Activated naive CD4-positive, alpha-beta T cell treated with anti-CD3 and anti-CD28 coated beads, Interleukin-2, amount 50 U/mL, for 24 hours (primary cell): ENCODE data around the gene C3orf20.

Source experiments
- H3K27ac Mint-ChIP-seq: one replicate; pipeline ENCODE4 v1.8.0; 2021; ENCODE audit warnings: mild to moderate bottlenecking, mixed read lengths
- H3K27me3 Mint-ChIP-seq: one replicate; pipeline ENCODE4 v1.8.0; 2021; ENCODE audit warnings: mixed read lengths
- H3K36me3 Mint-ChIP-seq: one replicate; pipeline ENCODE4 v1.8.0; 2021; ENCODE audit warnings: mixed read lengths
- H3K4me1 Mint-ChIP-seq: one replicate; pipeline ENCODE4 v1.8.0; 2021; ENCODE audit warnings: mixed read lengths
- H3K4me3 Mint-ChIP-seq: one replicate; pipeline ENCODE4 v1.8.0; 2021; ENCODE audit warnings: mild to moderate bottlenecking, mixed read lengths
- H3K9me3 Mint-ChIP-seq: one replicate; pipeline ENCODE4 v1.8.0; 2021; ENCODE audit warnings: mixed read lengths

The C3orf20 gene

DNA sequence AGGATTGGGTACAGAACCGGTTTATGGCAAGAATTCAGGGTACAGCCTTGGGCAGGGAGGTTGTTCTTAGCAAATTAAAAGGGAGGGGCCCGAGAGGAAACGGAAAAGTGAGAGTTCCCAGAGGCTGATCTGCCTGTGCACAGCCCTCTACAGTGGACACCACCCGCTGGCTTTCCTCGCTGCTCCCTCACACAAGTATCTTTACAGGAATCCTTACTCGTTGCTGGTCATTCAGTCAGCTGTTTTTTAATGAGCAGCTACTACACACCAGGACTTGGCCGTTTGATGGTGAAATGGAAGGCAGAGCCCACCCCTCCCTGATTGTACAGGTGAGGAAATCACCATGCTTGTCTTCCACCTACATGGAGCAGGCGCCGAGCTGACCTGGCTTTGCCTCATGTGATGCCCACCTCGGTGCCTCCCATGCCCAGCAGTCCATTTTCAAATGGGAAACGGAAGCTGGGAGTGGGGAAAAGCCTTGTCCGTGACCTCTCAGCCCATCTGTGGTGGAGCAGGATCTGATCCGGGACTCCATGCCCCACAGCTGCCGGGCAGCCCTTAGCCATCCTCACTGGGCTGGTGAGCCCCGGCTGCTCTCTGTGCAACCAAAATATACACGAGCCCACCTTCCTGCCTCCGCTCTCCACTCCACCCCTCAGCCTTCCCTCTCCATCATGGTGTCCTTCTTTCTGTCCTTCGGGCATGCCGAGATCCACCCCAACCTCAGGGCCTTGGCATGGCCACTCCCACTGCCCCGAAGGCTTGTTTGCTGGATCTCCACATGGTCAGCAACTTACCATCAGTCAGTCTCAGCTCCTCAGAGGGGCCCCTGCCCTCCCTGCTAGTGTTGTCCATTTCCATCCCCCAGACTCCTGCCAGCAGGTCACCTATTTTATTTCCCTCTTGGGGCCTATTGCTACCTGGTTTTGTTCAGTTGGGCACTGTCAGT is 110.5 kb downstream of the C3orf20 start:
- no peaks in the 10 kb centered on the region for H3K36me3 Mint-ChIP-seq
- H3K4me3 Mint-ChIP-seq = no peak overlapping the region
- H3K27me3 Mint-ChIP-seq = peaks cover 2% of the 10 kb centered on the region
- H3K4me1 Mint-ChIP-seq = no peaks in the 10 kb centered on the region
- no peaks in the 10 kb centered on the region for H3K9me3 Mint-ChIP-seq
- H3K27ac Mint-ChIP-seq = no peak overlapping the region

DNA sequence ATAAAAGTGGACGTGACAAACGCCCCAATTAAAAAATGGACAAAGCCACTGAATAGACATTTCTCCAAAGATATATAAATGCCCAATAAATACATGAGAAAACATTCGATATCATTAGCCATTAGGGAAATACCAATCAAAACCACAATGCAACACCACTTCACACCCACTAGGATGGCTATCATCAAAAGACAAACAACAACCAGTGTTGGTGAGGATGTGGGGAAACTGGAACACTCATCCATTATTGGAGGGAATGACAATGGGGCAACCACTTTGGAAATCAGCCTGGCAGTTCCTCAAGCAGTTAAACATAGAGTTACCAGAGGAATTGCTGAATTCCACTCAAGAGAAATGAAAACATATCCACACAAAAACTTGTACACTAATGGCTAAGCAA is 111.4 kb downstream of the C3orf20 start:
- no peaks in the 10 kb centered on the region for H3K9me3 Mint-ChIP-seq
- H3K4me1 Mint-ChIP-seq = no peaks in the 10 kb centered on the region
- H3K4me3 Mint-ChIP-seq = no peak overlapping the region
- peaks cover 2% of the 10 kb centered on the region for H3K27me3 Mint-ChIP-seq
- H3K36me3 Mint-ChIP-seq = no peaks in the 10 kb centered on the region
- H3K27ac Mint-ChIP-seq = no peak overlapping the region

DNA sequence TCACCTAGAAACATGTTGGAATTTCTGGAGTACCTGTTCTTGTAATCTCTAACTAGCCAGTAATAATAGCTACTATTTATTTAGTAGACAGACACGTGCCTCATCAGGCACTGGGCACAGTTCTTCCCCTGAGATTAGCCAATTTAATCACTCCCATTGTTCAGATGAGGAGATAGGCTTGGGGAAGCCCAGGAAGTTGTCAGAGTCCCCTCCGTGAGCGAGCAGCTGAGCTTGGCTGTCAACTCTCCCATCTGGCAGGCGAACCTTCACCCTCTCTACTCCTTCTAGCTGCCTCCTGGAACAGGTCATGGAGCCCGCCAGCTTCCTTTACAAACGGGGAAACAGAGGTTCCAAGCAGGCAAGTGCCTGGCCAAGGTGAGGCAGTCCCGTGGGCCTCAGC is 112.7 kb downstream of the C3orf20 start:
- Mint-ChIP-seq H3K9me3 (no peaks in the 10 kb centered on the region), H3K36me3 (no peaks in the 10 kb centered on the region), H3K27ac (no peak overlapping the region), H3K27me3 (peaks cover 2% of the 10 kb centered on the region), H3K4me3 (no peak overlapping the region), H3K4me1 (no peaks in the 10 kb centered on the region)

DNA sequence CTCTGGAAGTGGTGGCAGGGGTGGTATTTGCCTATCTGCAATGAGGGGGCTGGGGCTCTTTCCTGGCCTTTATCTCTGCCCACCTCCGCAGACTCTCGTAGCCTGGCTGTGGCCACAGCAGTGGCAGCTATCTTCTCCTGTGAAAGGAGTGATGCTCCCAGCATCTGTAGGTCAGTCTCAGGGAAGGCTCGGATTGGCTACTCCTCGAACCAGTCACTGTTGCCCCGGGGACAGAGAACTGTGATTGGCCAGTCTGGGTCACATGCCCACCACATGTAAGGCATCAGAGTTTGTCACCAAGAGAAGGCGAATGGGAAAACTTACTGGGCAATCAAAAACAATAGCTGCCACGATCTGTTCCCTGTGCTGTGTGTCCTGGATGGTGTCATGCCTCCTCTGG is 113.7 kb downstream of the C3orf20 start:
- Mint-ChIP-seq H3K27ac (no peak overlapping the region), H3K4me3 (no peak overlapping the region), H3K9me3 (no peaks in the 10 kb centered on the region), H3K4me1 (no peaks in the 10 kb centered on the region), H3K36me3 (no peaks in the 10 kb centered on the region), H3K27me3 (peaks cover 2% of the 10 kb centered on the region)

DNA sequence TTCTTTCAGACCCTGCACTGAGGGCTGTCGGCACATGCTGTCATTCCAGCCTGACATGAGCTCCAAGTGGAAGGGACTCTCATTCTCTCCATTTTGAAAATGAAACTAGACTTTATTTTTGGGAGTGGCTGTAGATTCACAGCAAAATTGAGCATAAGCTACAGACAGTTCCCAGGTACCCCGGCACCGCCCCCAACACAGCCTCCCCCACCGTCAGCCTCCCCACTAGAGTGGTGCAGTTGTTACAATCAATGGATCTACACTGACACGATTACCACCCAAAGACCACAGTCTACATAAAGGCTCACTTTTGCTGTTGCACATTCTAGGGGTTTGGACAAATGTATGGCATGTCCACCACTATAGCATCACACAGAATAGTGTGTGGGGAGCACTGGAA is 114.3 kb downstream of the C3orf20 start:
- no peak overlapping the region for H3K4me3 Mint-ChIP-seq
- no peaks in the 10 kb centered on the region for H3K36me3 Mint-ChIP-seq
- H3K4me1 Mint-ChIP-seq = no peaks in the 10 kb centered on the region
- H3K9me3 Mint-ChIP-seq = no peaks in the 10 kb centered on the region
- H3K27ac Mint-ChIP-seq = no peak overlapping the region
- peaks cover 2% of the 10 kb centered on the region for H3K27me3 Mint-ChIP-seq

DNA sequence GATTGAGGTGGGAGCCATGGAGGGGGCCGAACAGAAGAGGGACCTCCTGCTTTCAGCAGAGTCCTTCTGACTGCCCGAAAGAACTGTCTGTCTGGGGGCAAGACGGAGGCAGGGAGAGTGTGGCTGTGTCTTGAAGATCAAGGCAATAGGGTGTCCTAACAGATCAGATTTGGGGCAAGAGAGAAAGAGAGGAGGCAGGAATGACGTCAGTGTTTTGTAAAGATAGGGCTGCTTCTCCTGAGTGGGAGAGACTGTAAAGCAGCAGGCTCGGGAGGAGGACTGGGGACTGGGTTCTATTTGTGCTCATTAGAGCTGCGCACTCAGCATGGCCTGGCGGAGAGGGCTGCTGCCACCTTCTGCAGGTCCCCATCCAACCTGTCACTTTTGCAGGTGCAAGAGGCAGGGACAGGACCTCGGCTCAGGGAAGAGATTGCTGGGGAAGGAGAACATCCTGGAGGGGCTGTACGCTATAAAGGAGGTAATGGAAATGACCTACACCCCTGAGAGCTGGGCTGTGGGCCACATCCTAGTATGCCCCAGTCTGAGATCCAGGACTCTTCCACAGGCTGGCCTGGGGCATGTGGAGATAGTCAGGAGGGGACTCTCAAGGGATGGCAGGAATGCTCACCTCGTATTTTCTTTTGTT is 114.8 kb downstream of the C3orf20 start:
- Mint-ChIP-seq H3K4me1 (no peaks in the 10 kb centered on the region), H3K27me3 (peaks cover 2% of the 10 kb centered on the region), H3K27ac (no peak overlapping the region), H3K36me3 (no peaks in the 10 kb centered on the region), H3K4me3 (no peak overlapping the region), H3K9me3 (no peaks in the 10 kb centered on the region)

DNA sequence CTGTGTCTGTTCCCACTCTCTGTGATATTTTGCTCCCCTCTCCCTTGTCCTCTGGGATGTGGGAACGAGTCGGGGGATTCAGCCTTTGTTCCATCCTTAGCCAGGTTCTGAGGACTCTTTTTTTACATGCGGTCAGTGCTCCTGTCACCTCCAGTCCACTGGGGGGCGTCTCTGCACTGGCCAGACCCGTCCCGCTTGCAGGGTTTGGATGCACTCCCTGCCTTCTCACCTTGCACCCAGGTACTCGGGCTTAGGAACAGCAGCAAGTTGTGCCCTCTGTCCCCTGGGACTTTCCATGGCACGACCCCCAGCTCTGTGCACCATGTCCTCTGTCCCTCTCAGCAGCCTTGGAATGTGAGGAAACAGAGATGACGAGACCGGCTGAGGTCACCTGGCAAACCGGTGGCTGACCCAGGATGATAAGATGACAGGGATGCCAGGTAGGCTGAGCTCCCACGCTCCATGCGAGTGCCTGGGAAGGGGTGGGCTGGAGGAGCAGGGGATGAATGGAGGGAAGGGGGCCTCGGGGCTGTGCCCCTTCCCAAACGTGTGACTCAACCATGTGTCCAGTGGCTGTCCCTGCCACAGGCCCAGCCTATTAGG is 116.5 kb downstream of the C3orf20 start:
- H3K27me3 Mint-ChIP-seq = peaks cover 2% of the 10 kb centered on the region
- H3K9me3 Mint-ChIP-seq = no peaks in the 10 kb centered on the region
- no peaks in the 10 kb centered on the region for H3K4me1 Mint-ChIP-seq
- no peaks in the 10 kb centered on the region for H3K36me3 Mint-ChIP-seq
- no peak overlapping the region for H3K27ac Mint-ChIP-seq
- H3K4me3 Mint-ChIP-seq = no peak overlapping the region

DNA sequence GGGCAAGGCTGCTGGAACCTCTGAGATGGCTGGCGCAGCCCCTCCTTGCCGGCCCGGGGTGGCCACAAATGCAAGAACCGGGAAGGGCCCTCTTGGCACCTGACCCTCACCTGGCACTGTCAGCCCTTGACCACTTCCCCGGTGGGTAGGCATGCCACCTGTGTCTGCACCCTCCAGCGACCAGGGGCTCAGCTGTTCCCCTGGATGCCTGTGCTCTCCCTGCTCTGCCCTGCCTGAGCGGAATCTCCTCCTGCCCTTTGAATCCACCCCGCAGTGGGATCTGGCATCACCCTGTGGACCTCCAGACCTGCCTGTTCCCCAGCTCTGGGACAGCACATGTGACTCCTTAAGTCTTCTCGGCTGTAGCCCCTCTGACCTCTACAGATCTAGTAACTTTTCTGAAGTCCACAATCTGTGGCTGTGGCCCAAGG is 117.8 kb downstream of the C3orf20 start:
- Mint-ChIP-seq H3K27ac (no peak overlapping the region), H3K4me1 (no peaks in the 10 kb centered on the region), H3K4me3 (no peak overlapping the region), H3K27me3 (peaks cover 2% of the 10 kb centered on the region), H3K36me3 (no peaks in the 10 kb centered on the region), H3K9me3 (no peaks in the 10 kb centered on the region)

DNA sequence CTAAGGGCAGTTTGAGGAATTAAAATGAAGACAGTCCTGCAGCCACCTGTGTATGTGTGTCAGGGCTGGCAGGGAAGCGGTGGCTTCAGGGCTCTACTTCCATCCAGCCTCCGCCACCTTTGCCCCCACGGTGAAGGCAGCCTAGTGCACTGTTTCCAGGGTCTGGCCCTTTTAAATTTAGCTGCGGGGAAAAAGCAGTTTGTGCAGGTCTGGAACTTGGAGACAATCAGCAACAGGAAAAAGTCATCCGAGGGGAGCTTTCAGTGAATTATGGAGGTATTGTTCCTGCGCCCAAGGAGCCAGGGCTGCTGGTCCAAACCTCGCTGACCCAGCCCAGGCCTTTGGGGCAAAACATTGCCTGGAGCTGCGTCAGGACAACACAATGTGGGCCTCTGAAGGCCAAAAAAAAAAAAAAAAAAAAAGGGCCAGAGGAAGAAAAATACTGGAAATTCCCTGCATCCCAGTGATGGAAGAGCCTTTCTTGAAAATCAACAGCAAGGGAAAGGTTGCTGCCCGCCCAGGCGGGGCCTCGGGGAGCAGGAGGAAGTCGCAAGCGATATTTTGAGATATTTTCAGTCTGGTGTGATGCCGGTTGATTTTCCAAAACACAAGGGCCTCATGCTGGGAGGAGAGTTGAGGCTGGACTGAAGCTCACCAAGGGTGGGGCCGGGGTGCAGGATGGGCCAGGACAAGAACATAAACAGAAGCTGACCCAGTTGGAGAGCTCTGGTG is 118.4 kb downstream of the C3orf20 start:
- H3K9me3 Mint-ChIP-seq = no peaks in the 10 kb centered on the region
- H3K27me3 Mint-ChIP-seq = no peaks in the 10 kb centered on the region
- H3K27ac Mint-ChIP-seq = no peak overlapping the region
- no peaks in the 10 kb centered on the region for H3K36me3 Mint-ChIP-seq
- no peak overlapping the region for H3K4me3 Mint-ChIP-seq
- no peaks in the 10 kb centered on the region for H3K4me1 Mint-ChIP-seq

DNA sequence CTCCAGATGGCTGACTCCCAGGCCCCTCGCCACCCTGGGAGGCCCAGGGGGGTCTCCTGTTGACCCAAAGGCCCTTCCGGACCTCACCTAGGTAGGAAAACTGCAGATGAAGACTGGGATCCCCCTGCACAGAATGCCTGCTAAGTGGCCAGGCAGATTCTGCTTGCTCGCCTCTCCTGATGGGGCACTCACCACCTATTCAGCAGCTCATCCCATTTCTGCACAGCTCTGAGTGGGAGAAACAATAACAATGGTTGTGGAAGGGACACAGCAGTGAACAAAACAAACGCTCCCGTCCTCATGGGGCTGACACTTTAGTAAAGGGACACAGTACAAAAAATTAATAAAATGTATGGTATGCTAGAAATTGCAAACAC is 118.9 kb downstream of the C3orf20 start:
- Mint-ChIP-seq H3K27ac (no peak overlapping the region), H3K9me3 (no peaks in the 10 kb centered on the region), H3K4me3 (no peak overlapping the region), H3K36me3 (no peaks in the 10 kb centered on the region), H3K4me1 (no peaks in the 10 kb centered on the region), H3K27me3 (no peaks in the 10 kb centered on the region)

DNA sequence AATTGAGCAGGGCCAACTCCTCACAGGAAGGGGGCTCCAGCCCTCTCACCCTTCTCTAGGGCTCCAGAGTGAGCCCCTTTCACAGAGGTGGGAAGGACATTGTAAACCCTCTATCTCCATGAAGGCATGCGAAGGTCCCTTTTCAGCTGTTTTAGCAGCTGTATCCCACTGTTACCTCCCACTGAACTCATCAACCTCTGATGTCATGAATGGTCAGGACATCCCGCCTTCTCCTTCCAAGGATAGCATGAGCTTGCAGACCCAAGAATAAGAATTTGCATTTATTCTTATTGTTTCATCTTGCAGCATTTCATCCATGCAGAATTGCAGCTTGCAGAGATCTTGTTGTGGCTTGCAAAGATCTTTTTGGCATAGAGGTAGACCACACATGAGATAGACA is 119.5 kb downstream of the C3orf20 start:
- H3K4me3 Mint-ChIP-seq = no peak overlapping the region
- H3K36me3 Mint-ChIP-seq = no peaks in the 10 kb centered on the region
- H3K9me3 Mint-ChIP-seq = peaks cover 4% of the 10 kb centered on the region
- no peaks in the 10 kb centered on the region for H3K27me3 Mint-ChIP-seq
- no peaks in the 10 kb centered on the region for H3K4me1 Mint-ChIP-seq
- no peak overlapping the region for H3K27ac Mint-ChIP-seq

DNA sequence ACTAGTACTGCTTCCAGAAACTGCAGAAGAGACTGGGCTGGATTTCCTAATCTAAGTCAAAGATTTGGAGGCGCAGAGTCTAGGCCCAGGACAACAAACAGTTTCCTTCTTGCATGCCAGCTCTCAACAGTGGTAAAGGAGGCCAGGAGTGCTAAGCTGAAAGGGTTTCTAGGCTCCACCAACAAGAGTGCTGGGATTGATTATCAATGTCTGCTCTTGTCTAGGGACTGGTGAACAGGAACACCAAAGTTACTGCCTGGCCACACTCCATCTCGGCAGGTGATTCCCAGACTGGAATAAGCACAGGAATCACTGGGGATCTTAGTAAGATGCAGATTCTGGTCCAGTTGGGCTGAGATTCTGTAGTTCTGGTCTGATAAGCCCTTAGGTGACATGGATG is 121.1 kb downstream of the C3orf20 start:
- H3K27me3 Mint-ChIP-seq = no peaks in the 10 kb centered on the region
- no peak overlapping the region for H3K27ac Mint-ChIP-seq
- no peak overlapping the region for H3K4me3 Mint-ChIP-seq
- H3K9me3 Mint-ChIP-seq = peaks cover 5% of the 10 kb centered on the region
- H3K36me3 Mint-ChIP-seq = no peaks in the 10 kb centered on the region
- no peaks in the 10 kb centered on the region for H3K4me1 Mint-ChIP-seq

DNA sequence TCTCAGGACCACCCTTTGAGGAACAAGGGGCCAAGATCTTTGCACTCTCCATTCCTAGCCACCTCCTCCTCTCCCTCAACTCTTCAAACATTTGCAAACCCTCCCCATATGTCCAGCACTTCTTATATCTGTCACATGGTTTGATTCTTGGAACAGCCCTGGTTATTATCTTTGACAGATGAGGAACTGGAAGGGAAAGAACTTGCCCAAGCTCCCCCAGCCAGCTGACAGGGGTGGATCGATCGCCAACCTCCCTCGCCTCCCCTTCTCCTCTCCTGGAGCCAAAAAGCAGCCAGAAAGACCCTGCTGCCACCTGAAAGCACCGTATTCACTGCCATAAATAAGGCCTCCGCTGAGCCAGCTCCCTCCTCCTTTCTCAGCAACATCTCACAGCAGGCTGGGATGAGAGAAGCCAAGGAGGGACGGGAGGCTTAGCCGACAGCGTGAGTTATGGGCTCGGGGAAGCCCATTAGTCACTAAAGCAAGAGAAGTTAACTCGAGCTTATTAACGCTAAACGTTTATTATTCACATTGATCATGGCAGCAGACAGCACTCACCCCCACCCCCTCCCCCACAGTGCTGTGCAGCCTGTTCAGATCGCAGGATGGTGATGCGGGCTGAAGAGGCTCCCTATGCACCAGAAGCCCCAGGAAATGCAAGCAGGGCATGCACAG is 121.6 kb downstream of the C3orf20 start:
- Mint-ChIP-seq H3K27ac (no peak overlapping the region), H3K27me3 (no peaks in the 10 kb centered on the region), H3K4me1 (no peaks in the 10 kb centered on the region), H3K9me3 (peaks cover 5% of the 10 kb centered on the region), H3K4me3 (no peak overlapping the region), H3K36me3 (no peaks in the 10 kb centered on the region)

DNA sequence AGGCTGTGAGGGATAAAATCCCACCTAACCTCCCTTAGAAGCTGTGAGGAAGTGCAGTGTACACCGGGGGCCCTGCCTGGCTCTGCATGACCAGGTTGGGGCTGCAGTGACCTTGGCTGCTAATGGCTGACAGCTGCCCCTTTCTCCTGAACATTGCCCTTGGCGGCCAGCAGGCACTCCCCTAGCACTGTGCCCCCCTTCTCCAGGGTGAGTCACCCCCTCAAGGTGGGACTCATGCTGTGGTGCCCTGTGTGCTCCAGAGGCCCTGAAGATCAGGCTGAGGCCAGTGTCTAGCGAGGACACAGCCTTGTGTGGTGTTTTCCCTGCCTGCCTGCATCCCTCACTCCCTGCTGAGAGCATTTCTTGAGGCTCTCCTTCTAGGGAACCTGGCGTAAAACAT is 122.8 kb downstream of the C3orf20 start:
- Mint-ChIP-seq H3K36me3 (no peaks in the 10 kb centered on the region), H3K4me1 (no peaks in the 10 kb centered on the region), H3K27ac (no peak overlapping the region), H3K4me3 (no peak overlapping the region), H3K9me3 (peaks cover 5% of the 10 kb centered on the region), H3K27me3 (no peaks in the 10 kb centered on the region)

DNA sequence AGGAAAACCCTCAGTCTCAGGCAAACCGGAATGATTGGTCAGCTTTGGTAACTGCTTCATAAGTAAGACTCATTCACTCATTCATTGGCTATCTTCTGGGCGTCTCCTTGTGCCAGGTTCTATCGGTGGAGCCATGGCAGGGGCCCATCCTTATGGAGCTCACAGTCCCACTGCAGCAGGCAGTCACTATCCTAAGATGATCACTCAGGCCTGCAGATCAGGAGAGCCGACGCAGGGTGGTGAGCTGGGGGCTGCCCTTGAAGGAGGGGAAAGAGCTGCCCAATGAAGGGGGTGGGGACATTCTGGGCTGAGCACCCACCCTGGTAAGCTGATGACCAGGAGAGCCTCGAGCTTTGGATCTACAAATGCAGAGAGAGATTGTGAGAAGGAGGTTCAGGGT is 123.3 kb downstream of the C3orf20 start:
- H3K4me1 Mint-ChIP-seq = peaks cover 3% of the 10 kb centered on the region
- H3K9me3 Mint-ChIP-seq = peaks cover 5% of the 10 kb centered on the region
- H3K27me3 Mint-ChIP-seq = no peaks in the 10 kb centered on the region

More for the DNA sequence above, 123.3 kb downstream of the C3orf20 start:
- Mint-ChIP-seq H3K27ac (no peak overlapping the region), H3K4me3 (no peak overlapping the region), H3K36me3 (no peaks in the 10 kb centered on the region)
